Stromal cell of bone marrow (primary cell): ENCODE measurements around the gene BCAP29.

Source experiments
- DNase-seq: peaks from one replicate; pipeline ENCODE4 v3.0.0-alpha.2; 2012; ENCODE audit warnings: low read depth

The BCAP29 gene

DNA sequence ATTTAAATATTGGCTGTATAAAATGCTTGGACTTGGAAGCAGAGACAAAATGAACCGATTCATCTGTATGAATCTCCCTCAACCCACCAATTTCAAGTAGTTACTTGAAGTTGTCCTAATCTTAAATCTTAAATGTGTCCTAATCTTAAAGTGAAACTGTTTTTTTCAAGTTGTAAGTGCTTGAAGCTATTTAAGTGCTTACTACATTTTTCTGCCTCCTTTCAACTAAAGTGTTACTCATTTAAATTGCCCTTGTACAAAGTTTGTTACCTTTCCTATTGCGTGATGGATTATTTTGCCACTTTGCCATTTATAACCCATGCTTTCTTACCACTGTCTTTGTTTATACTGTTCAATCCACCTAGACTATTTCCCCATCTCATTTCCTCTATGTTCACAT, 2.8 kb downstream of the BCAP29 start:
- DNase-seq, result no peak

GRCh38 chr7:107584716-107585115, 4.7 kb downstream of the BCAP29 start:
- DNase-seq, result no peak

DNA sequence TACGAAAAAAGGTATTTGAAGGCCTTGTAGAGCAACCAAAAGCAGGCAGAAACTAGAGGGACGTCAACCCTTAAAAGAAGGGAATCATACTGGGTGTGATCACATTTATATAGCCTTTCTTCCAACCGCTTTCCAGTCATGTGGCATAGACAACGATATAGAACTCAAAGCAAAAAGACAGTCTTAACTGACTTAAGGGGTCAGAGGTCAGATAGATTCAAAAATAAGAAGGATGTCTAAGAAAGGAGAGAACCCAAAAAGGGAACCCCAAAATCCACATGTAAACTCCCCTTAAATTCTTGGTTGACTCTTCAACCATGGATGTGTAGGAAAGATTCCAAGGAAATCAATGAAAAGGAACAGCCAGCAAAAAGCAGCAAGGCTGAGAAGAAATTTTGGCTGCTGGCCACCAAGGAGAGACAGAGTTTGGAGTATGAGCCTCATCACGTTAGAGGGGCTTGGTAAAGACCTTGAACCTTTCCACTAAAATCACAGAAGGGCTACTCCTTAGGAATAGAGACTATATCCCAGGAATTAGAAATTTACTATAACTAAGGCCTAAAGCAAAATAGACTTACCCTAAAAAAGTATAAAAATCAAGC, 8.6 kb downstream of the BCAP29 start:
- no peak for DNase-seq

GRCh38 chr7:107591421-107591820, 11.4 kb downstream of the BCAP29 start:
- no peak for DNase-seq

- DNase-seq, result no peak
Measured at GRCh38 chr7:107592361-107593024, 12.4 kb downstream of the BCAP29 start.

- DNase-seq, result no peak
Measured at GRCh38 chr7:107593025-107593410, 13.0 kb downstream of the BCAP29 start.

GRCh38 chr7:107594961-107595737, 15.1 kb downstream of the BCAP29 start:
- peak; percentile 89 for DNase-seq

DNA sequence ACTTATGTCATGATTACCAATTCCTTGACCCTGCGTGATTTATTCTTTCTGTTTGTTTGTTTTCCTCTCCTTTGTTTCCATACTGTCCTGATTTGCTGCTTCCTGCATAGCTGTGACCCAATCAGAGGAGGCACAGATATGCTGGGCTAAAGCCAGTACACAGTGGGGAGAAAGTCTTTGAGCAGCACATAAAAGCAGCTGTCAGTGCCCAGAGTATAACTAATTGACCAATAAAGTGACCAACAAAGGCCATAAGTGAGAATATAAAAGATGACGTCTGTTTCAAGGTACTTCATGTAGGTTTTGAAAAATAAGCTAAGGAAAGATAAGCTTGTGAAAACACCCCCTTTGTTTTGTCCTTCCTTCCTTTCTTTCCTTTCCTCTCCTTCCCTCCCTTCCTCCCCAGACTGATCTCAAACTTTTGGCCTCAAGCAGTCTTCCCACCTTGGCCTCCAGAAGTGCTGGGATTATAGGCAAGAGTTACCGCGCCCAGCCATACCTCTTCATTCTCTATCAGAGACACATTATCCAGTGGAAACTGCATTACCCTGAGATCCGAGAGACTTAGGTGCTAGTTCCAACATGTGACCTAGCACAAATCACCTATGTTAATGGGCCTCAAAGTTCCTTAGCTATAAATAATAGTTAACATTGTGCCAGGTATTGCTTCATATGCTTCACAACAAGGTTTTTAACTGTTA, 17.0 kb downstream of the BCAP29 start:
- no peak for DNase-seq

DNA sequence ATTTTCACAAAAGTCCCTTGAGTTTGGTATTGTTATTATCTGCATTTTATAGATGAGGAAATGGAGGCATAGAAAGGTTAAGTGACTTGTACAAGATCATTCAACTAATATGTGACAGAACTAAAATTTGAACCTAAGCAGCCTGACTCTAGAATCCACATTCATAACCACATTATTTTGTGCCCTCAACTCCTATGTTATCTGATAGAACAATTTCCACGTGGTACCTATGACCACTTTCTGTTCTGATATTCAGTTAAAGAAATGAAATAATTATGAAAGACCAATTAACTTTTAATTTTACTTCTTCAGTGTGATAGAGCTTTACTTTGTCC, 17.5 kb downstream of the BCAP29 start:
- DNase-seq, result no peak

DNA sequence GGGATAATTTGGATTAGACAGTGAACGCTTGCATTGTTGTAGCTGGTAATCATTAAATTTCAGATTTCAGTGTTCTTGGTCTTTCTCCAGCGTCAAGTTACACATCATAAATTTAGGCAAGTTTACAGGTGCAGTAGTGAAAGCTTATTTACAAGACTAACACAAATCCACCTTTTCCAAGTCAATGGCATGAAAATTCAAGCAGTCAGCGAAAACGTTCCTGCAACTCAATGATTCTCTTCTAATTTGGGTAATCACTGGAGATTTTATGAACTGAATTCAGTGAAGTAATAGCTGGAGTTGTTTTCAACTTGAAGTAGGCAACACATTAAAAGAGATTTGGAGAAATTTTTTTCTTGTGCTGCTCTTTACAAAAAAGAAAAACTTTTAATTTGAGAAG, 17.9 kb downstream of the BCAP29 start:
- no peak for DNase-seq

DNA sequence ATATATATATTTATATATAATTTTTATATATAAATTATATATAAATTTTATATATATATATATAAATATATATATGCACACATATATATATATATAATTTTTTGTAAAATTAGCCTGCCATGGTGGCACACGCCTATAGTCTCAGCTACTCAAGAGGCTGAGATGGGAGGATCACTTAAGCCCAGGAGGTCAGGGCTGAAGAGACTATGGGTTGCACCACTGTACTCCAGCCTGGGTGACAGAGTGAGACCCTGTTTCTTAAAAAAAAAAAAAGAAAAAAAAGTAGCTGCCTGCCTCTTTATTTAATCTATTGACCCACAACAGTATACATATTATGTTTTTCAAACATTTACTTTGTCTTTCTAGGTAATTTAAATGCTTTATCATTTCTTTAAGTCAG, 19.2 kb downstream of the BCAP29 start:
- no peak for DNase-seq

- no peak for DNase-seq
Measured at GRCh38 chr7:107600816-107601215, 20.8 kb downstream of the BCAP29 start.

DNA sequence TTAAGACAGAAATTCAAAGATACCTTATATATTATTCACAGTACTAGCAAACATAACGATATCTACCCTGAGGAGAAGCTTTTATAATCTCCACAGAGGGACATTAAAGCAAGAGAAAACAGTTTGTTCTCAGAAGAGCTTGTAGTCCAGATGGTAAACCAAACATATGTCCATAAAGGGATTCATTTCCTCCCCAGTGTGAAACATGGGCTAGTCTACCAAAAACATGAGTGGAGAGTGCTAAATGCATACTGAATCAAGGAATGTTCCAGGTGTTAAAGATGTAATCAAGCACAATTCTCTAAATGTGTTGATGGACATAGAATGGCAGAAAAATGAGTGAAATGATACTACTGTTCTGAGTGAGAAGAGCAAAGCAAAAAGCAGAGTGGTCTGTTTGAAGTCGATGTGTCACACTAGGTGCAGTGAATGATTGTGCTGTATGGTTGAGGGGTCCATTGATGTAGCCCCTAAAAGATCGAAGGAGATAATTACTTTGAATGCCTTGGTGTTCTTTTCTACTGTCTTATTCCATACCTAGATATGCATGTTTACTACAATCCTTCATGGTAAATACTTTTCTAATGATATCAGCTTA, 25.3 kb downstream of the BCAP29 start:
- no peak for DNase-seq

- no peak for DNase-seq
Measured at GRCh38 chr7:107606303-107606702, 26.3 kb downstream of the BCAP29 start.

GRCh38 chr7:107609811-107610261, 29.8 kb downstream of the BCAP29 start:
- no peak for DNase-seq

- no peak for DNase-seq
Measured at GRCh38 chr7:107610323-107610722, 30.3 kb downstream of the BCAP29 start.

DNA sequence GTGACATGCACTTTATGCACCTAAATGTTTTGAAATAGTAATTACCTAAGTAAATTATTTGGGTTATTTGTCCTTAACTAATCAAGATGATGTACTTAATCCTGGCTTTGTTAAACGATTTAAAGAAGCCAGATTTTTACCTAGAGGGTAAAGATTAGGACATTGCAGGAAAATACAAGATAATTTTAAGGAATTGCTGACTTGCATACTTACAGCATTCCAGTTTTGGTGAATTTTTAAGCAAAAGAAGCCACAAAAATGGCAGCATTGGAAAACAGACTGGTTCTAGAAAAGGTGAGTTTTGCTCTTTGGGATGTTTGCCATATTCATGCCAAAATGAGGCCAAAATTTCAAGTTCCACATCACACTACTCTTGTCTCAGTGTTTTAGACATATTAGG, 33.4 kb downstream of the BCAP29 start:
- no peak for DNase-seq

DNA sequence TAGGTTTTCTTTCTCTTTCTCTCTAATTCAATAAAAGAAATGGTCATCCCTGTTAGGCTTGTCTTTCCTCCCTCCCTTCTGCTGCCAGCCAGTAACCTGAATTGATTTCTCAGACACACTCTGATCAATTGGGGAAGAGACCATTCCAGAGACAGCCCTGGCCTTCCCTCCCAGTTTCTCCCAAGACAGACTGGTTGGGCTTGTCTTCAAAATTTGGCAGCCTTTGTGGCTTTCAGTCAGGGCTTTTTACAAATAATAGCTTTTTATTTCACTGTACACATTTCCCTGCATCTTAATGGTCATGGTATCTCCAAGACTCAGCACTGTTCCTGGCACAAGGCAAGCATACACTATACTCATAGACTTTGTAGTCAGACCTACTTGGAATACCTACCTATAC, 33.9 kb downstream of the BCAP29 start:
- DNase-seq, result no peak

- DNase-seq, result peak; percentile 60
Measured at GRCh38 chr7:107614425-107614824, 34.4 kb downstream of the BCAP29 start.

DNA sequence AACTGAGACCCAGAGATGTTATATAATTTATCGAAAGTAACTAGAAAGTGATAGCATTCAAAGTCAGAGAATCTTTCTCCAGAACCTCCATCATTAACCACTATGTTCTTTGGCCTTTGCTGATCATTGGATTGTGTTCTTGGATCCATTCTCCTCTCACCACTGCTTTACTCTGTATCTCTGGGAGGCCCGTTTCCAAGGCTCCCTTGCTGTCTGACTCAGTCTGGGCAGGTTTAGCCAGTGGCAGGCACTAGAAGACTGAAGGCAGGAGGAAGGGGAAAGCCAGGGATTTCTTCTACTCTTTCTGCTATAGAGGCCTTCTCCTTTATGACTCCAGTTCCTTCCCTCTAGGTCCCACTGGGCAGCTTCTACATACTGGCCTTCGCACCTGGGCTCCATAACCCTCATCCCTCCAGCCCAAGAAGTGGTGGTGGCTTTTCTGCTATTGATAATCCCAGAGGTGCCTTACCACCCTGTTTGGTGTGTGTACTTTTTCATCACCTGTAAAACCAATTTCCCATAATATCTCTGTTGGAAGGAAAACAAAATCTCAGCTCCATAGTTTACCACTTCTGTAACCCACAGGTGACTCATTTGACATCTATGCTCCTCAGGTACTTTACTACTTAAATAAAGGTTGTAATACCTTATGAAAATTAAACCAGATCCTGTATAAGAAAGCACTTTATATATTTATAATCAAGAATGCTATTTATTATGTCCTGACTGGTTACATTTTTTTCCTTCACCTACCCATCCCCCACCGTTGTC, 36.0 kb downstream of the BCAP29 start:
- DNase-seq, result no peak

DNA sequence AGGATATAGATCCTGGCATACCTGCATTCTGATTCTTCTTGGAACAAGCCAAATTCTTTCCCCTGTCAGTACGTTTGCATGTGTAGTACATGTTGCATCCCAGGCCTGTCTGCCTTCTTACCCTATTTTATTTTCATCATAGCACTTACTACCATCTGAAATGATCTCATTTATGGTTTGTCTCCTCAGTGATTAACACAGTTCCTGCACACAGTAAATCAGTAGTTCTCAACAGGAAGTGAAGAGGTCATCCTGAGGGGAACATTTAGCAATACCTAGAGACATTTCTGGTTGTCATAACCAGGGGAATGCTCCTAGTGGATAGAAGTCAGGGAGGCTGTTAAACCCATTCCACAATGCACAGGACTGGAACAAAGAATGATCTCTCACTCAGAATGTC, 42.4 kb downstream of the BCAP29 start:
- peak; percentile 35 for DNase-seq

GRCh38 chr7:107622894-107623293, 42.8 kb downstream of the BCAP29 start:
- no peak for DNase-seq
